ENCODE data around the gene TNS1. TPM values are rescaled to one million over a fixed set of nuclear protein-coding genes. Genes with fewer than 3 reads are reported as not detected.

The TNS1 gene
- total RNA-seq, 1 donor from 2014 or later: 0.13 TPM

DNA sequence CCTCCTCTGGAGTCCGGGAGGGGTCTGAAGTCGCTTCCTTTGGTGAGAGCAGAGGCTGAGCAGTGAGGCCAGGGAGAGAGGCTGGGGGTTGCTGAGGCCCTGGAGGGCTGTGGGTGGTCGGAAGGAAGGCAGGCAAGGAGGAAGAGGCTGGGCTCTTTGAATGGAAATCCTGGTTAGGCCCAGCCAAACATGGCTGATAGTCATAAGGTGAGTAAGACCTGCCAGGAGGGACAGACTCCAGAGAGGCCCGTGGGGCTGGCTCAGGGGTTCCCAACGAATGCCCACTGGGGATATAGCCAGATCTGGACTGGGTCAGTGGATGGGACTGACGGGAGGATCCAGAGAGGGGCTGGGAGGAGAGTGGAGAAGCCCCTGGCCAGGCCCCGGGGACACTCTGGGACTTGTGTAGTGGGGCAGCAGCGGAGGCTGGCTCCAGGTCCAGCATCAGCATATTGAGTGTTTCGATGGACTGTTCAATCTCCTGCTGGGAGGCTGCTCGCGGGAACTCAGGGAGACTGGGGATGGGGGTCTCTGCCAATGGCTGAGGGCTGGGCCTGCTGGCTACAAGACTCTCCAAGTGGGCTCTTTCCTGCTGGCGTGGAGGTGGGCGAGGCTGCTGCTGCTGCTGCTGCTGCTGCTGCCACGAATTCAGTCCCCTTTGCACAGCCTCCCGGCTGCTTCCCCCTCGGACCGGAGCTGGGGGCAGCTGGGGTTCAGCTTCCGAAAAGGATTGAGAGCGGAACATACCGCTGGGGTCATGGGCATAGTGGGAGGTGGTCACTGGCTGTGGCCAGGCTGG, 155.0 kb downstream of the TNS1 start:
- ChIA-PET CTCF (no interaction called here), POLR2A (no interaction called here)
- TF ChIP-seq, protein P1, sequence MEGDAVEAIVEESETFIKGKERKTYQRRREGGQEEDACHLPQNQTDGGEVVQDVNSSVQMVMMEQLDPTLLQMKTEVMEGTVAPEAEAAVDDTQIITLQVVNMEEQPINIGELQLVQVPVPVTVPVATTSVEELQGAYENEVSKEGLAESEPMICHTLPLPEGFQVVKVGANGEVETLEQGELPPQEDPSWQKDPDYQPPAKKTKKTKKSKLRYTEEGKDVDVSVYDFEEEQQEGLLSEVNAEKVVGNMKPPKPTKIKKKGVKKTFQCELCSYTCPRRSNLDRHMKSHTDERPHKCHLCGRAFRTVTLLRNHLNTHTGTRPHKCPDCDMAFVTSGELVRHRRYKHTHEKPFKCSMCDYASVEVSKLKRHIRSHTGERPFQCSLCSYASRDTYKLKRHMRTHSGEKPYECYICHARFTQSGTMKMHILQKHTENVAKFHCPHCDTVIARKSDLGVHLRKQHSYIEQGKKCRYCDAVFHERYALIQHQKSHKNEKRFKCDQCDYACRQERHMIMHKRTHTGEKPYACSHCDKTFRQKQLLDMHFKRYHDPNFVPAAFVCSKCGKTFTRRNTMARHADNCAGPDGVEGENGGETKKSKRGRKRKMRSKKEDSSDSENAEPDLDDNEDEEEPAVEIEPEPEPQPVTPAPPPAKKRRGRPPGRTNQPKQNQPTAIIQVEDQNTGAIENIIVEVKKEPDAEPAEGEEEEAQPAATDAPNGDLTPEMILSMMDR (IDR thresholded peaks at IDR 0.05): no peak
- intact Hi-C loops (cut with micrococcal nuclease): no loop called here
- H3K36me3 Mint-ChIP-seq (ENCODE audit: low read depth): no peaks in the 10 kb centered on the region
- no peak for ATAC-seq (ENCODE audit: low read depth)
- no peak overlapping the region for H3K27ac Mint-ChIP-seq
- no peak overlapping the region for H3K4me3 Mint-ChIP-seq
- H3K27me3 Mint-ChIP-seq: no peaks in the 10 kb centered on the region
- no peaks in the 10 kb centered on the region for H3K4me1 Mint-ChIP-seq
- no peaks in the 10 kb centered on the region for H3K9me3 Mint-ChIP-seq
- DNase-seq: no peak

DNA sequence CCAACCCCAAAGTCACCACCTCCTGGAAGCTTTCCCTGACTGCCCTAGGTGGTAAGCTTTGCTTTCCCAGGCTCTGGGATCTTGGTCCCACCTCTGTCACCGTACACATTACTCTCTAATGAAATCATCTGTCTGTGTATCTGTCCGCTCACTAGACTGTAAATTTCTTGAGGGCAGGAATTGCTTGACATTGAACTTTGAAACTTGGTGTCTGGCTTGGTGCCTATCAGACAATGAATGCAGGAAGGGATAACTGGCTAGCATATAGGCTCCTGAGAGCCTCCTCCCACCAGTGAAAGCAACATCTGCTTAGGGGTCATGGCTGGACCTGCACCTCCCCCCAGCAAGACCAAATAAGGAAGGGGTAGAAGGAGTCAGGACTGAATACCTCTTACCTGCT, 155.7 kb downstream of the TNS1 start:
- no peak for ATAC-seq (ENCODE audit: low read depth)
- TF ChIP-seq, protein P1 (IDR thresholded peaks at IDR 0.05): no peak
- POLR2A ChIA-PET: no interaction called here
- Mint-ChIP-seq H3K9me3 (no peaks in the 10 kb centered on the region), H3K36me3 (ENCODE audit: low read depth) (no peaks in the 10 kb centered on the region), H3K27me3 (no peaks in the 10 kb centered on the region), H3K4me3 (no peak overlapping the region), H3K4me1 (no peaks in the 10 kb centered on the region), H3K27ac (no peak overlapping the region)
- CTCF ChIA-PET: no interaction called here
- intact Hi-C loops (cut with micrococcal nuclease): no loop called here
- DNase-seq: no peak

DNA sequence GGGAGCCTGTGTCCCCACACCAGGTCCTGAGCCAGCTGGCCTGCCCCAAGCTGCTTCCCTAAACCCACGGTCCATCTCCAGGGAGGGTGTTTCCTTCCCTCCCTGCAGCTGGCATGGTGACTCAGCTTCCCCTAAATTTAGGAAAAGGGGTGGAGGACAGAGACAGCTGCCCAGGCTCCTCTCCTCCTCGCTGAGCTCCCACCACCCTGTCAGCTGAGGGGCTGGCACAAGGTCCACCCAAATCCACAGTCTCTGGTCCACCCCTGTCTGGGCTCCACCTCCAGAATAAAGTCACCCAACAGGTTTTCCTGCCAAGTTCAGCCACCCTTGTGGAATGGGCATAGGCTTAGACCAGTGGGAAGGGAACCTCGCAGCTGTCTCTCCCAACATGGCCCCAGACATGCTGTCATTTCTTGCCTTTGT, 156.5 kb downstream of the TNS1 start:
- ChIA-PET CTCF (no interaction called here), POLR2A (no interaction called here)
- Mint-ChIP-seq H3K4me1 (no peaks in the 10 kb centered on the region), H3K36me3 (ENCODE audit: low read depth) (no peaks in the 10 kb centered on the region), H3K4me3 (no peak overlapping the region), H3K27me3 (no peaks in the 10 kb centered on the region), H3K9me3 (no peaks in the 10 kb centered on the region), H3K27ac (no peak overlapping the region)
- DNase-seq (no peak), ATAC-seq (ENCODE audit: low read depth) (no peak)
- intact Hi-C loops (cut with micrococcal nuclease): no loop called here
- TF ChIP-seq, protein P1 (IDR thresholded peaks at IDR 0.05): no peak

DNA sequence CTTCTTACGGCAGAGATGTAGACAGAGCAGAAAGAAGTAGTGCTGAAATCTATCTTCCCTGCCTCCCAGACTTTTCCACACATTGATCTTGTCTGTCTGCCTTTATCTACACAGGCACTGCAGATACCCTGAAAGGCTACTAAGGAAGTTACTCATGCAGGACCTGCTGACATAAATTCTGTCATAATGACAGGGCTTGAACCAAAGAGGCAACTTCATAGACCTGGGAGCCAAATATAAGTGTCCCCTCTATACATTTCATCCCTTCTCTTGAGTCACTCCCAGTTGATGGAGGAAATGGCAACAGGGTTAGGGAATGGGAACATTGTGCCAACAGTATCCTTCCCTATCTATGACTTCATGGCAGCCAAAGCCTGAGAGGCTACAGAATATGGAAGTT, 157.5 kb downstream of the TNS1 start:
- H3K36me3 Mint-ChIP-seq (ENCODE audit: low read depth): no peaks in the 10 kb centered on the region
- no peak overlapping the region for H3K27ac Mint-ChIP-seq
- no peaks in the 10 kb centered on the region for H3K9me3 Mint-ChIP-seq
- ChIA-PET CTCF (interaction anchor here (0.7 kb wide), 1 partner anchor 42 kb away, joined by 3 read pairs; no protein-coding TSS in a partner anchor), POLR2A (no interaction called here)
- H3K4me1 Mint-ChIP-seq: no peaks in the 10 kb centered on the region
- H3K4me3 Mint-ChIP-seq: no peak overlapping the region
- intact Hi-C loops (cut with micrococcal nuclease): no loop called here
- no peak for DNase-seq
- TF ChIP-seq, protein P1 (IDR thresholded peaks at IDR 0.05): no peak
- no peaks in the 10 kb centered on the region for H3K27me3 Mint-ChIP-seq
- ATAC-seq (ENCODE audit: low read depth): no peak

DNA sequence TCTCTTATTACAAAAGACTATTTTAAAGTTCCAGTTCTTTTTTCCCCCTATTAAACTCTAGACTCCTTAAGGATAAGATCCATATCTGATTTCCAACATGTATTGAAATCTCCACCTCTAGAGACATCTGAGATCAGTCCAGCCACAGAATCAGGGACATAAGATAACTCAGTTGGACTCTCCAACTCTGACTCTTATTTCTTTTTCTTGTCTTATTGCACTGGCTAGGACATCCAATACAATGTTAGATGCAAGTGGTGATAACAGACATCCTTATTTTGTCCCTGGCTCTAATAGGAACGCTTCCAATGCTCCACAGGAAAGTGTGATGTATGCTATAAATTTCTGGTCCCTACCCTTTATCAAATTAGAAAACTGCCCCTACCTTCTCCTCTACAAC, 158.1 kb downstream of the TNS1 start:
- TF ChIP-seq, protein P1 (IDR thresholded peaks at IDR 0.05): no peak
- DNase-seq: no peak
- Mint-ChIP-seq H3K27me3 (no peaks in the 10 kb centered on the region), H3K4me3 (no peak overlapping the region), H3K9me3 (no peaks in the 10 kb centered on the region), H3K36me3 (ENCODE audit: low read depth) (no peaks in the 10 kb centered on the region), H3K27ac (no peak overlapping the region), H3K4me1 (no peaks in the 10 kb centered on the region)
- intact Hi-C loops (cut with micrococcal nuclease): no loop called here
- ChIA-PET CTCF (no interaction called here), POLR2A (no interaction called here)
- ATAC-seq (ENCODE audit: low read depth): no peak

All from activated B cell treated with CpG ODN at 0.5 μM for 24 hours (primary cell).